Thymus (tissue), 11 donors: ENCODE results near the gene PARP8. TPM values are rescaled to one million over a fixed set of nuclear protein-coding genes. Genes with fewer than 3 reads are reported as not detected.
"Not testable (repeated sequence)": the region's sequence is repeated elsewhere in the genome, so short reads cannot be mapped to it uniquely, and the experiment has no call there.

Source experiments
- DNase-seq, 9 donors: peaks; one replicate each; pipeline ENCODE4 v3.0.0-alpha.2; 2013; ENCODE audit warnings: low spot score in 9 of 9, low read depth in 6 of 9, missing footprints in 1 of 9
- H3K27ac ChIP-seq, 2 donors: one replicate each; pipeline ENCODE4 v1.5.1; 2013; ENCODE audit warnings: control low read depth in 1 of 2, low read depth in 1 of 2, low read length in 1 of 2, mild to moderate bottlenecking in 1 of 2, moderate library complexity in 1 of 2
- H3K27me3 ChIP-seq, 2 donors: one replicate each; pipeline ENCODE4 v1.5.1; 2013; ENCODE audit warnings: low read length in 1 of 2; ENCODE audit not compliant: control insufficient read depth in 2 of 2, insufficient read depth in 1 of 2
- H3K36me3 ChIP-seq, 2 donors: one replicate each; pipeline ENCODE4 v1.5.1; 2013; ENCODE audit warnings: low read length in 1 of 2, mild to moderate bottlenecking in 1 of 2, moderate library complexity in 1 of 2; ENCODE audit not compliant: control insufficient read depth in 2 of 2, insufficient read depth in 2 of 2
- H3K4me1 ChIP-seq, 2 donors: one replicate each; pipeline ENCODE4 v1.5.1; 2013; ENCODE audit warnings: low read length in 2 of 2; ENCODE audit not compliant: control insufficient read depth in 2 of 2, insufficient read depth in 2 of 2
- H3K4me3 ChIP-seq, 2 donors: one replicate each; pipeline ENCODE4 v1.5.1; 2013; ENCODE audit warnings: low read length in 2 of 2, control low read depth in 1 of 2, mild to moderate bottlenecking in 1 of 2
- H3K9me3 ChIP-seq, 2 donors: one replicate each; pipeline ENCODE4 v1.5.1; 2013; ENCODE audit warnings: low read length in 1 of 2, mild to moderate bottlenecking in 1 of 2; ENCODE audit not compliant: control insufficient read depth in 2 of 2, insufficient read depth in 1 of 2
- WGBS: extraction: QIAGEN DNeasy Blood & Tissue Kit; methylation state at CpG from one replicate; pipeline ENCODE4 v1.1.7; 2013; 5-methylcytosine and 5-hydroxymethylcytosine counted together
- polyA plus RNA-seq: library from polyadenylated mRNA; stranded (reverse); fragments of 200-250 nt; gene quantifications from one replicate; pipeline ENCODE4 v1.2.3, GENCODE V29; 2013
- total RNA-seq: library from RNA; stranded (reverse); fragments of 120-200 nt; gene quantifications from one replicate; pipeline ENCODE4 v1.2.4, GENCODE V29; 2013
- donor health status: healthy.

PARP8 gene
- total and polyA plus RNA-seq, 2 donors, result 18.7 to 29.0 TPM

DNA sequence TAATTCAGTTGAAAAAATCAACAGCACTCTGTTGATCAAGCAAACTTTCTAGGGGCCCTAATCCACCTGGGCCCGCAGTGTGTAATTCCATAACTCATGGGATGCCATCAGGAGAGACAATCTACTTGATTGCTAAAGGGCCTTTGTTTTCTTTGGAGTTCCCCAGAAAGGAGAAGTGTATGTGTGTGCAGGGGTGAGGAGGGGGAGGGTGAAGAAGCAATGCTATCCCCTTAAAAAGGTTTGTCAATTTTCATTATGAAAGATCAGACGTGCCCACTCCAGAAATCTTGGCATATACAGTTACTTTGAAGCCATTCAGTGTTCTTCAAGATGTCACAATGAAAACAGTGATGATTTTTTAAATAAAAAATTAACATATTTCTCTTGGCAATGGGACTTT is 6.2 kb downstream of the PARP8 start:
- DNase-seq, result no peak
- Histone ChIP-seq H3K9me3 (no peaks in the 10 kb centered on the region), H3K4me1 (no peaks in the 10 kb centered on the region), H3K4me3 (no peak overlapping the region), H3K36me3 (no peaks in the 10 kb centered on the region), H3K27me3 (no peaks in the 10 kb centered on the region), H3K27ac (no peak overlapping the region)
- 88% methylated on average over 2 of the region's 2 CpGs for WGBS

GRCh38 chr5:50673444-50673843 is 7.0 kb downstream of the PARP8 start:
- not testable (repeated sequence) for H3K9me3 ChIP-seq, H3K4me1 ChIP-seq, H3K27ac ChIP-seq, H3K36me3 ChIP-seq, DNase-seq, H3K27me3 ChIP-seq, H3K4me3 ChIP-seq
- 95% methylated on average over 3 of the region's 3 CpGs for WGBS

DNA sequence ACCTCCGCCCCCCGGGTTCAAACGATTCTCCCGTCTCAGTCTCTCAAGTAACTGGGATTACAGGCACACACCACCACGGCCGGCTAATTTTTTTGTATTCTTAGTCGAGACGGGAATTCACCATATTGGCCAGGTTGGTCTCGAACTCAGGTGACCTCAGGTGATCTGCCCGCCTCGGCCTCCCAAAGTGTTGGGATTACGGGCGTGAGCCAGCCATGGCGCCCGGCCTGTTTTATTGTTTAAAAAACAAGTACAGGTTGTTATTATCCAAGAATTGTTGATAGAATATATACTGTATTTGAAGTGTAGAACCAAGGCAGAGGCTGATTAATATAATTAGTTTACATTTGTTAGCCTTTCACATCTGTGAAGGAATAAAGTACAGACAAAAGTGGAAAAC is 8.9 kb downstream of the PARP8 start:
- no peaks in the 10 kb centered on the region for H3K36me3 ChIP-seq
- H3K27me3 ChIP-seq, result no peaks in the 10 kb centered on the region
- H3K27ac ChIP-seq, result no peak overlapping the region
- H3K9me3 ChIP-seq, result no peaks in the 10 kb centered on the region
- DNase-seq, result no peak
- H3K4me3 ChIP-seq, result no peak overlapping the region
- 98% methylated on average over 15 of the region's 15 CpGs for WGBS
- H3K4me1 ChIP-seq, result no peaks in the 10 kb centered on the region

DNA sequence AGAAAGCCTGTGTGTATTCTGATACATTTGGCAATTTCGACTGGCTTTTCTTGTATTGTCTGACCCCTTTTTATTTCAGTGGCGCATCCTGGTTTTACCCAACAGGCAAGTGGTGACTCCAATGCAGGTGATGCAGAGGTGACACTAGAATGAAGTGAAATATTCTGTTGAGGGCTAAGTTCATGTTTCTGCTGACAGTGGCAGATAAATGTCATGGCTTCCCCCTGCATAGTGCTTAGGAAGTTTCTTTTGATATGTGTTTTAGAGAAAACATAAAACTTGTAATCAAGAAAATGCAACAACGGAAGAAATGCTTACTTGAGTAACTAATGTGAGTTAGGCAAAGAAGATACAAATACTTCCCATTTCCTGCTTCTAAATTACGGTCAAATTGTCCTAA is 13.1 kb downstream of the PARP8 start:
- not testable (repeated sequence) for H3K4me3 ChIP-seq, DNase-seq, H3K27ac ChIP-seq, H3K36me3 ChIP-seq, H3K27me3 ChIP-seq, H3K4me1 ChIP-seq, H3K9me3 ChIP-seq
- WGBS, result 94% methylated on average over 4 of the region's 4 CpGs

- H3K36me3 ChIP-seq, result no peaks in the 10 kb centered on the region
- H3K4me3 ChIP-seq, result no peak overlapping the region
- WGBS, result 96% methylated on average over 3 of the region's 3 CpGs
- peaks cover 0 to 6% of the 10 kb centered on the region in 2 donors for H3K9me3 ChIP-seq
- no peaks in the 10 kb centered on the region for H3K27me3 ChIP-seq
- H3K27ac ChIP-seq, result no peak overlapping the region
- DNase-seq, result no peak
- H3K4me1 ChIP-seq, result no peaks in the 10 kb centered on the region
These were observed 18.3 kb downstream of the PARP8 start for GRCh38 chr5:50684721-50685120.

- WGBS, result 95% methylated on average over 4 of the region's 4 CpGs
These were observed 21.1 kb downstream of the PARP8 start for GRCh38 chr5:50687548-50687947.

GRCh38 chr5:50691399-50692016 is 25.1 kb downstream of the PARP8 start:
- no peaks in the 10 kb centered on the region for H3K27me3 ChIP-seq
- no peak overlapping the region for H3K4me3 ChIP-seq
- 96% methylated on average over 5 of the region's 5 CpGs for WGBS
- no peaks in the 10 kb centered on the region for H3K36me3 ChIP-seq
- H3K4me1 ChIP-seq, result no peaks in the 10 kb centered on the region
- no peak for DNase-seq
- H3K27ac ChIP-seq, result no peak overlapping the region
- peaks cover 0 to 3% of the 10 kb centered on the region in 2 donors for H3K9me3 ChIP-seq

More at GRCh38 chr5:50687548-50687947, 21.1 kb downstream of the PARP8 start:
- H3K36me3 ChIP-seq, result no peaks in the 10 kb centered on the region
- no peaks in the 10 kb centered on the region for H3K4me1 ChIP-seq
- H3K27ac ChIP-seq, result no peak overlapping the region
- peaks cover 0 to 6% of the 10 kb centered on the region in 2 donors for H3K9me3 ChIP-seq
- H3K27me3 ChIP-seq, result no peaks in the 10 kb centered on the region
- H3K4me3 ChIP-seq, result no peak overlapping the region
- DNase-seq, result no peak

- Histone ChIP-seq H3K27ac (no peak overlapping the region), H3K4me3 (no peak overlapping the region), H3K4me1 (no peaks in the 10 kb centered on the region), H3K9me3 (no peaks in the 10 kb centered on the region), H3K36me3 (no peaks in the 10 kb centered on the region), H3K27me3 (no peaks in the 10 kb centered on the region)
- no peak for DNase-seq
These were observed 27.7 kb downstream of the PARP8 start for GRCh38 chr5:50694027-50694590.

- not testable (repeated sequence) for H3K4me3 ChIP-seq, H3K9me3 ChIP-seq, H3K4me1 ChIP-seq, H3K27me3 ChIP-seq, H3K27ac ChIP-seq, DNase-seq, H3K36me3 ChIP-seq
- 99% methylated on average over 4 of the region's 4 CpGs for WGBS
These were observed 28.2 kb downstream of the PARP8 start for GRCh38 chr5:50694626-50695025.
